ENCODE measurements around the gene DRC3.
"Not testable (repeated sequence)": the region's sequence is repeated elsewhere in the genome, so short reads cannot be mapped to it uniquely, and the experiment has no call there.

DRC3 gene
- total RNA-seq = 0 to 0.42 reads per million in 2 donors

DNA sequence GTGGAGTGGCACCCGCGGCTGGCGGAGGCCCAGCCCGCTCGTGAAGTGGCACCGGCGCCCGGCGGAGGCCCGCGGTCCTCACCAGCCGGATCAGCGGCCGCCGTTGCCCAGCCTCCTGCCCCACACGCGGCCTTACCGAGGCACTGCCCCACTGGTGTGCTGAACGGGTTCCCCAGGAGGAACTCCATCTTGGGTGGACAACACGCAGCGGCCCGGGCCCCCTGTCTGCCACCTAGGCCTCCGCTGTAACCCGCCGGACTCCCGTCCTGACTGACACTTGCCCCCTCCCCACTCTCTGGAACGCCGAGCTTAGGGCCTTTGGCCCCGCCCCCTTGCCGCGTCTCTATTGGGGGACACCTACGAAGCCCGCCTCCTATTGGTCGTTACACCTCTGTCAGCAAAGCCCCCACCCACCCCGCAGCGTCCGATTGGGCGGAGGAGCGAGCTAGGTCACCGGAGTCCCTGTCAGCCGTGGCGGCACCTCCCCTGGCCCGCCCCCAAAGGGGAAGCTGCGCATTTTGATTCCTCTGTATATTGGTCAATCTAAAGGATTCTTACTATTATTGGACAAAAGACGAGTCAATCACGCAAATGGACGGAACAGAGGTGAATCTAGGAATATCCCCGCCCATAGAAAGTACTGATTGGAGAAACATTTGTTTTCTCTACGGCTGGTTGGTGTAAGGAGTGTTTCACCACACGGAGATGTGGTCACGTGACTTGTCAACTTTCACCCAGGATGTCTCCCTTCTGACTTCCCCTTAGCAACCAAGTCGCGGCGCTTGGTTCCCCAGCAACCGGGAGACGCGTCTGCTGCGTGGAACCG, at the start of gene DRC3, which contains the start of gene TOM1L2:
Gene DRC3 (plus strand): TSS at position 737 of the 826 bp plus-strand sequence. CDS start 4,737 bp downstream, outside the sequence.
Gene TOM1L2 (minus strand): TSS at position 275 of the 826 bp plus-strand sequence. CDS start 87 bp downstream, at position 188.
- peak; percentile 100 for DNase-seq

- DNase-seq = no peak
Measured at GRCh38 chr17:17924131-17924856, 48.4 kb upstream of the DRC3 start.

DNA sequence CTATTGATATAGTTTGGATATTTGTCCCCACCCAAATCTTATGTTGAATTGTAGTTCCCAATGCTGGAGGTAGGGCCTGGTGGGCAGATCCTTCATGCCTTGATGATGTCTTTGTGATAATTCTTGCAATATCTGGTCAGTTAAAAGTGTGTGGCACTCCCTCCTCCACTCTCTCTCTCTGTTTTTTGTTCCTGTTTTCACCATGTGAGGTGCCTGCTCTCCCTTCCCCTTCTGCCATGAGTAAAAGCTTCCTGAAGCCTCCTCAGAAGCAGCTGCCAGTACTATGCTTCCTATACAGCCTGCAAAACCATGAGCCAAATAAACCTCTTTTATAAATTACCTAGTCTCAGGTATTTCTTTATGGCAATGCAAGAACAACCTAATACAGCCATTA, 47.8 kb upstream of the DRC3 start:
- no peak for DNase-seq

DNA sequence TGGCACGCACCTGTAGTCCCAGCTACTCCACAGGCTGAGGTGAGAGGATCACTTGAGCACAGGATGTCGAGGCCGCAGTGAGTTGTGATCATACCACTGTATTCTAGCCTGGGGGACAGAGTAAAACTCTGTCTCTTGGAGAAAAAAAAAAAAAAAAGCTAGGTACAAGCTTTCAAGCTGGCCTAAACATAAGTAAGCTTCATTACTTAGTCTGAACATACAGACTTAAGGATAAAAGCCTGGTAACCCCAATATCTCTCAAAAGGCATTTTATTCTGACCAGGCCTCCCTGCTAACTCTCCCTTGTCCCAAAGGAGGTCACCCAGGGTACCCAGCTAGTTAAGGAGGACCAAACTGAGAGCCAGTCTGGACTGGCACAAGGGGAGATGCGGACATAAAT, 46.6 kb upstream of the DRC3 start:
- no peak for DNase-seq

DNA sequence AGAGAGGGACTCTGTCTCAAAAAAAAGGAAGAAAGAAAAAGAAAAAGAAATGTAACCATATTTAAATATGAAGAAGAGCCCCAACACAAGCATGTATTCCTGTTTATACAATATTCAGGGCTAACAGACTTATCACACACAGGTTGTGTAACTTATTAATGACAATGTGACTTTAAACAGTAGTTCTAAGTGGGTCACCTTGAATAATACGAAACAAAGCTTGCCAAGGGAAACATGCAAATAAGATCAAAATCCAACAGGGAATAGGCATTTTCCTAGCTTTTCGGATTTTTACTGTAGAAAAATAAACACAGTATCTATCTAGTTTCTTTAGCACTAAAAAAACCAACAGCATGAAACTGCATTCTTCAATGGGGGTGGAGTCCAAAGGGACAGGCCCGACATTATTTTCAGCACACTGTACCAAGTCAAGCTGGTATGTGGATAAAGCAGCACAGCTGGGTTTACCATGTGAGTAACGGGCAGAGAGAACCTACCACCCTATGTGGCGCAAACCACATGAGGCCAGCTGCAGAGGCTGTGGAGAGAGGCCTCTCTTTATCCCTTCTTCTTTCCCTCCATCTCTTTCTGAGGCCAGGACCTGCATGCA, 45.7 kb upstream of the DRC3 start:
- DNase-seq = no peak

DNA sequence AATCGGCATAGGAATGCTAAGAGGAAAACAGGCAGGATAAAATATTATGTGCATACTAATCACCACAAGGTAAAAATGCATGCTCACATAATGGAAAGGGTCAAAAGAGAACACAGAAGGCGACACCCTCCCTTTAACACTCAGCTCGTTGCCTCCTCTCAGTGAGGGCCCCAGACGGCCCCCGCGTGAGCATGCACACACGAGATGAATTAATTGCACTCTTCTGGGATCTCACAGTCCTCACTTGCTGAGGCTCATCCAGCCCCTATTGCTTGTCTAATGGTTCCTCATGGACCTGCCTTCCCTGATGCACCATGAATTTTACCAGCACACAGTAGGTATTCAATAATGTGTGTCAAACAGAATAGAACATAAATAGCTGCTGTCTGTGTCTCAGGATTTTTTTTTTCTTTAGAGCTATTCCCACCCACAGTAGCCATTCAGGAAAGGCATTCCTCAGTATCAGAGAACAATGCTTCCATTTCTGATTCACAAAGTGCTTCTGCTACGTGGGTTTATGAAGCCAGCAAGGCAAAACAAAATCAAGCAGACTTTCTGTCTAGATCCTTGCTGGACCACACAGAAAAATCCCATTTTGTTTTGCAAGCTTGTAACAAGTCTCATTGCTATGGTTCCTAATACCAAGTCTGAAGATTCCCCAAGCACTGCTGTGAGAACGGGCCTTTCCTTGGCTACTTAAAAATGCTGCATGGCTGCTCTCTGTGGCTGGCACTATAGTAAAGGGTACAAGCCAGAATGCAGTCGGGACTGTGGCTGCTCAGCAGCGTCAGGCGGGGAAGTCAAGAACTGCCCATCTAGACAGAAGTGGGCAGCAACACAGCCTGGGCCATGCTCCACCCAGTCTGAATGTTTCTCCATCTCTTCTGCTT, 44.0 kb upstream of the DRC3 start:
- DNase-seq = no peak

- no peak for DNase-seq
Measured at GRCh38 chr17:17929655-17930380, 42.8 kb upstream of the DRC3 start.

GRCh38 chr17:17930674-17931073, 42.0 kb upstream of the DRC3 start:
- DNase-seq = no peak

DNA sequence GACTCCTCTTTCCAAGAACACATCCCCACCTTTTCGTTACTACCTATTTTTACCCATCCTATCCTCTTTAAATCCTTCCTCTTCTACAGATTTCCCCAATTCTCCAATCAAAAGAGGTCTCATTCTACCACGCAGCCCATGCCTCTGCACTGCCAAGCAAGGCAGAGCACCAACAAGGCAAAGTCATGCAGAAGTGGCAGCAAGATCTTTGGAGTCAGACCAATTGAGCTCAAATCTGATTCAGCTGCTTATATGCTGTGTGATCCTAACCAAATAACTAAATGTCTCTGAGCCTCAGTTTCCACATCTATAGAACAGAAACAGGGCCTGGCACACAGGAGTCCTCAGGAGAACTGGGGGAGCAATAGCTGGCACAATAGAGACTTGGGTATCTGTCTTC, 41.5 kb upstream of the DRC3 start:
- no peak for DNase-seq

GRCh38 chr17:17933775-17934174, 38.9 kb upstream of the DRC3 start:
- DNase-seq = no peak

DNA sequence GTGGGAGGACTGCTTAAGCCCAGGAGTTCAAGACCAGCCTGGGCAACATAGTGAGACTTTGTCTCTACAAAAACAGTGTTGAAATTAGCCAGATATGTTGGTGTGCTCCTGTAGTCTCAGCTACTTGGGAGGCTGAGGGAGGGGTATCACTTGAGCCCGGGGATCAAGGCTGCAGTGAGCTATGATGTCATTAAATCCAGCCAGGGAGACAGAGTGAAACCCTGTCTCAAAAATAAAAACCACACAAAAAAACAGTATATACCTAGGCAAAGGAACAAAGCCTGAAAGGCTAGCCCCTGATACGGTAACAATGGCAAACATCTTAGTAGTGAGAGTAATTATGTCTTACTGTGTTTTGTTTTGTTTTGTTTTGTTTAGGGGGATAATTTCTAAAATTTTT, 38.4 kb upstream of the DRC3 start:
- no peak for DNase-seq

- no peak for DNase-seq
Measured at GRCh38 chr17:17934806-17935205, 37.9 kb upstream of the DRC3 start.

DNA sequence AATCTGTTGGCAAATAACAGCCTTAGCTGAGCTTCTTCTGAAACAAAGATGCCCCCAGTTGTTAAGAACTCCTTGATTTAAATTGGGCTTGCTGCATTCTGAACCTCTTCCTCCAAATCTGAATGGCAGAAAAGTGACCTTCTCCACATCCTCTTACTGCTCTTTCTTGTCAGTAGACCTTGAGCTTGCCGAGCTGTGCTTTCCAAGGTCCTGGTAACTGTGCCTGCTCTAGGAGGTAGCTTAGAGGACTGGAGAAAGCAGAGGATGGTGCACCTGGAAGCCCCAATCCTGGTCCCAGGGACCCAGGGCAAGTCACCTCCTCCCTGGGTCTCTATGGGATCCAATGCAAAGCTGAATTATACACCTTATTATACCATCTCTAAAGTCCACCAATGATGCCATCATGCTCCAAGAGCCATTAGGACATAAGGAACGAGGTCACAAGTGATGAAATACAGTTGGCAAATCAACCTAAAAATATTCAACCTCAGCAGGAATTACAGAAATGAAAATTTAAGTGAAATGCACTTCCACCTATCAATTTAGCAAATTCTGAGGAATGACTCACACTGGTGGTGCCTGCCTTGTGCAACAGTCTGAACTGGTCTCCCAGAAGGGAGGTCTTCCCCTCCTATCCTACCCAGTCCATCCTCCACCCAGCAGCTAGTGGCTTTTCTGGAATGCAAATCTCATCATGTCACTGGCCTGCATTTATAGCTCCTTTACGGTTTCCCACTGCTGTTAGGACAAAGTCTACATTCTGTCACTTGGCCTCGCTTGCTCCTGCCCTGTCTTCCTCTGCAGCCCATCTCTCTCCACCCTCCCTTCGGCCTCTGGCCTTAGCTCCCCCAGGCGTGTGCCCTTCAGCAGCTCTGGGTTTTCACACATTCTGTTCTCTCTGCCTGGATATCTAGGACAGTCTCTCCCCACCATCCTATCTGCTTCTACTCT, 37.1 kb upstream of the DRC3 start:
- DNase-seq = no peak

DNA sequence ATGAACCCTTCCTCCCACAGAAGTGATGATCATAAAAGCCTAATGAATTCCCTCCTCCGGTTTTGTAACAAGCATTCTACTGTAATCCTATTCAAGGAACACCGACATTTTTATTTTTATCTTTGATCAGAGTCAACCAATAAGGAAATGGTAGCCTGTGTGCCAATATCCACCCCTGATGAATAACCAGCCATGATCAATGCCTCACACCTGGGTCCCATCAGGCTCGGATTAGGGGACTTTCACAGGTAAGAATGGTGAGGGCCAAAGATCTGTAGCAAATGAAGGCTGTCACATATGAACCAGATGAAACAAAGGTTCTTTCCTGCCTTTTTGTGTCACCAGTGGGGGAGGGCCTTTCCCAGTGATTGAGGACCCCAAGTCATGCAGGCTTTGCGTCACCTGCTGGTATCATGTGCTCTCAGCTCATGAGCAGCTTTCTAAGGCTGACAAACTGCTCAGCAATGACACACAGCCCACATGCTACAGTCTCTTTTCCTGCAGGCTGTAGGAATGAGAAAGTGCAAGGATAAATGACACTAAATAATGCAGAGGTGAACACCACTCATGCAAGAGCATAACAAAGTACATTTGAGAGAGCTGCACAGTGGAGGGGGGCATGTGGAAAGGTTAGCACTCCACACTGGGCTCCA, 35.3 kb upstream of the DRC3 start:
- DNase-seq = no peak

- no peak for DNase-seq
Measured at GRCh38 chr17:17937958-17938357, 34.7 kb upstream of the DRC3 start.

DNA sequence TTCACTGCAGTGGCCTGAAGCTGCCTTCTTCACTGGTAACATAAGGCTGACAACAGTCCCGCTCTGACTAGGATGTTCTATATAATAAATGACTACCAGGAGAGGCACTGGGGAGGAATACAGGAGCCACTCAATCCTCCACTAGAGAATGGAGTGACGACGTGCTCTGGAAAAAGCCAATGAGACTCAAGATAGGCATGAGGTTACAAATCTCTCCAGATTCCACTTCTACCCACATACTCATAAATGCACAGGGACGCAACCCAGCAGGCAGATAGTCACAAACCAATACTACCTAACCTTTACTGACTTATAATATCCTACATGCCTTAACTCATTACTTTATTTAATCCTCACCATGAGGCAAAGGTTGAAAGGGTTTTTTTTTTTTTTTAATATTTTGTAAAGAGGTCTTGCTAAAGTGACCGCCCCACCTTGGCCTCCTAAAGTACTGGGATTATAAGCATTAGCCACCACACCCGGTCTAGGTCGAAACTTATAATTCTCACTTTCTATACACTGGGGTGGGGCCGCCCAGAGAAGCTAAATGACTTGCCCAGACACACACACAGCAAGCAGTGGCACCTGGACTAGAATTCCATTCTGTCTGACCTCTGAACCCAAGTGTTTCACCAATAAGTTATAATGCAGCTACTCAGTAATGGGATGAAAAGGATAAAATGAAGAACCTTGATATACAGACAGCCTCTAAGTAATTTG, 34.1 kb upstream of the DRC3 start:
- DNase-seq = no peak

DNA sequence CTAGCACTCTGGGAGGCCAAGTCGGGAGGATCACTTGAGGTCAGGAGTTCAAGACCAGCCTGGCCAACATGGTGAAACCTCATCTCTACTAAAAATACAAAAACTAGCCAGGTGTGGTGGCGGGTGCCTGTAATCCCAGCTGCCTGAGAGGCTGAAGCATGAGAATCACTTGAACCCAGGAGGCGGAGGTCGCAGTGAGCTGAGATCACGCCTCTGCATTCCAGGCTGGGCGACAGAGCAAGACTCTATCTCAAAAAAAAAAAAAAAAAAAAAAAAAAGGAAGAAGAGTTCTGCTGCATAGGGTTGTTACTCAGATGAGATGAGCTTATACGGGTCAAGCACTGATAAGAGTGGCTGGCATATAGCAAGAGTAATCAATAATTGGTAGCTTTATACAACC, 32.7 kb upstream of the DRC3 start:
- DNase-seq = not testable (repeated sequence)

GRCh38 chr17:17940441-17940911, 32.2 kb upstream of the DRC3 start:
- DNase-seq = no peak

DNA sequence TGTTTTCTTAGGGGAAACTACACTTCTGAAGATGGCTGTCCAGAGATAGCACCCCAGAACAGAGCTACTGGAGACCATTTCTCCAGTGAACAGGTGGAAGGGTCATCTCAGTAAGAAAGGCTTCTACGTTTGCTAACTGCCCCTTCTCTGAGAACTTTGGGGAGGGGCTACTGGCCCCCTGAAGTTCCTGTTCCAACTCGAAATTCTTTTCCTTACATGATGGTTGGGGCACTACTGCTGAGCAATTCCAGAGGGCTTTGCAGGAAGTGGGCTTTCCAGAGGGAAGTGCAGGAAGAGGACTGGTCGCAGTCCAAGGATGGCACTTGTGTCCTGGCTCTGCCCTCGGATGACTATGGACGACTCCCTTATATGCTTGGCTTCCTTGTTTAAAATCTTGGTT, 31.6 kb upstream of the DRC3 start:
- DNase-seq = no peak
